Measurements from ENCODE around the gene CEACAM4. TPM values are rescaled to one million over a fixed set of nuclear protein-coding genes. Genes with fewer than 3 reads are reported as not detected.

Gene CEACAM4
- total and polyA plus RNA-seq, 2 donors (not counting 1 experiment from before 2014, with no cell fraction given), result 0.34 TPM; not detected in 1

- intact Hi-C loops (cut with micrococcal nuclease), result loop anchor here (1.0 to 10.0 kb wide), 3 partner anchors 54 to 306 kb away; partner anchors contain the start of gene HNRNPUL1
- Histone ChIP-seq H3K79me2 (ENCODE audit: control insufficient read depth, insufficient read depth, low read length) (peaks cover 55% of the 10 kb centered on the region), H3K36me3 (replicated peaks in 1 of 2; ENCODE audit: control extremely low read depth in 1 of 2, control insufficient read depth in 1 of 2, extremely low read depth in 1 of 2, insufficient read depth in 2 of 2, low read length in 1 of 2) (peaks cover 1 to 3% of the 10 kb centered on the region in 2 experiments), H3K4me2 (replicated peaks; ENCODE audit: low read depth, low read length, poor library complexity, severe bottlenecking) (no peak overlapping the region), H3K27ac (ENCODE audit: low read length in 2 of 2) (no peak overlapping the region), H3K4me3 (ENCODE audit: control extremely low read depth in 1 of 5, extremely low read depth in 1 of 5, insufficient read depth in 1 of 5, low read depth in 2 of 5, low read length in 4 of 5) (no peak overlapping the region), H2AFZ (ENCODE audit: insufficient read depth, low read depth, low read length, poor library complexity, severe bottlenecking) (no peak overlapping the region), H3K4me1 (ENCODE audit: control insufficient read depth in 2 of 2, insufficient read depth in 2 of 2, low read length in 2 of 2) (peaks cover 9 to 12% of the 10 kb centered on the region in 2 donors), H3K27me3 (replicated peaks in 1 of 4; ENCODE audit: control extremely low read depth in 1 of 4, control insufficient read depth in 3 of 4, insufficient read depth in 4 of 4, low read length in 3 of 4) (no peaks in the 10 kb centered on the region), H3K9ac (ENCODE audit: low read length) (no peak overlapping the region), H3K9me3 (ENCODE audit: control extremely low read depth in 1 of 3, control insufficient read depth in 2 of 3, insufficient read depth in 1 of 3, low read length in 2 of 3) (no peaks in the 10 kb centered on the region), H4K20me1 (ENCODE audit: control insufficient read depth, insufficient read depth, low read length, poor library complexity, severe bottlenecking) (peaks cover 23% of the 10 kb centered on the region)
- H3K27me3 Mint-ChIP-seq, result peaks cover under 1% of the 10 kb centered on the region
- no peak overlapping the region for H3K4me3 Mint-ChIP-seq
- peaks cover 11% of the 10 kb centered on the region for H3K4me1 Mint-ChIP-seq
- H3K9me3 Mint-ChIP-seq (ENCODE audit: insufficient read depth), result no peaks in the 10 kb centered on the region
- POLR2A ChIA-PET, result interaction anchor here (0.6 to 1.9 kb wide), 3 partner anchors 25 to 334 kb away, joined by 3 to 6 read pairs (median 5); no protein-coding TSS in a partner anchor
- ATAC-seq (ENCODE audit: low read depth), result peak; percentile 98
- no peak overlapping the region for H3K27ac Mint-ChIP-seq
- CTCF ChIA-PET, result interaction anchor here (0.6 to 18.0 kb wide), 27 partner anchors 9 to 444 kb away, joined by 3 to 549 read pairs (median 7); partner anchors contain the start of genes CCDC97, DMAC2, ERICH4 and HNRNPUL1
- peak; percentile 91 for TF ChIP-seq CTCF (IDR thresholded peaks at IDR 0.05)
- no peak for TF ChIP-seq EZH2 (IDR thresholded peaks at IDR 0.05; ENCODE audit: borderline replicate concordance, insufficient read depth, low read depth, low read length, poor library complexity, severe bottlenecking)
- peak; percentile 88 for DNase-seq
- WGBS (ENCODE audit: insufficient coverage), result 0% methylated on average over 4 of the region's 7 CpGs
These were observed 56.2 kb downstream of the CEACAM4 start for GRCh38 chr19:41570639-41571112.

- H3K27me3 Mint-ChIP-seq, result peaks cover 3% of the 10 kb centered on the region
- Histone ChIP-seq H3K27ac (ENCODE audit: low read length in 2 of 2) (no peak overlapping the region), H3K79me2 (ENCODE audit: control insufficient read depth, insufficient read depth, low read length) (peaks cover 58% of the 10 kb centered on the region), H3K9me3 (ENCODE audit: control extremely low read depth in 1 of 3, control insufficient read depth in 2 of 3, insufficient read depth in 1 of 3, low read length in 2 of 3) (no peaks in the 10 kb centered on the region), H3K4me1 (ENCODE audit: control insufficient read depth in 2 of 2, insufficient read depth in 2 of 2, low read length in 2 of 2) (peaks cover 11 to 13% of the 10 kb centered on the region in 2 donors), H3K9ac (ENCODE audit: low read length) (no peak overlapping the region), H3K4me2 (replicated peaks; ENCODE audit: low read depth, low read length, poor library complexity, severe bottlenecking) (no peak overlapping the region), H3K4me3 (ENCODE audit: control extremely low read depth in 1 of 5, extremely low read depth in 1 of 5, insufficient read depth in 1 of 5, low read depth in 2 of 5, low read length in 4 of 5) (no peak overlapping the region), H4K20me1 (ENCODE audit: control insufficient read depth, insufficient read depth, low read length, poor library complexity, severe bottlenecking) (peaks cover 23% of the 10 kb centered on the region), H2AFZ (ENCODE audit: insufficient read depth, low read depth, low read length, poor library complexity, severe bottlenecking) (no peak overlapping the region), H3K36me3 (replicated peaks in 1 of 2; ENCODE audit: control extremely low read depth in 1 of 2, control insufficient read depth in 1 of 2, extremely low read depth in 1 of 2, insufficient read depth in 2 of 2, low read length in 1 of 2) (peaks cover 1 to 3% of the 10 kb centered on the region in 2 experiments), H3K27me3 (replicated peaks in 1 of 4; ENCODE audit: control extremely low read depth in 1 of 4, control insufficient read depth in 3 of 4, insufficient read depth in 4 of 4, low read length in 3 of 4) (peaks cover 0 to 3% (median under 1%) of the 10 kb centered on the region in 4 experiments)
- POLR2A ChIA-PET, result interaction anchor here (0.6 to 1.9 kb wide), 3 partner anchors 24 to 334 kb away, joined by 3 to 6 read pairs (median 5); no protein-coding TSS in a partner anchor
- peaks cover 10% of the 10 kb centered on the region for H3K4me1 Mint-ChIP-seq
- no peak overlapping the region for H3K27ac Mint-ChIP-seq
- no peak overlapping the region for H3K4me3 Mint-ChIP-seq
- CTCF ChIA-PET, result interaction anchor here (0.8 to 18.0 kb wide), 25 partner anchors 8 to 443 kb away, joined by 3 to 549 read pairs (median 7); partner anchors contain the start of genes CCDC97, DMAC2, ERICH4 and HNRNPUL1
- no peak for ATAC-seq (ENCODE audit: low read depth)
- H3K9me3 Mint-ChIP-seq (ENCODE audit: insufficient read depth), result no peaks in the 10 kb centered on the region
- DNase-seq, result no peak
- 86% methylated on average over 2 of the region's 3 CpGs for WGBS (ENCODE audit: insufficient coverage)
- TF ChIP-seq EZH2 (IDR thresholded peaks at IDR 0.05; ENCODE audit: borderline replicate concordance, insufficient read depth, low read depth, low read length, poor library complexity, severe bottlenecking) (no peak), CTCF (IDR thresholded peaks at IDR 0.05) (no peak)
- intact Hi-C loops (cut with micrococcal nuclease), result loop anchor here (1.0 to 10.0 kb wide), 3 partner anchors 53 to 305 kb away; partner anchors contain the start of gene HNRNPUL1
These were observed 56.7 kb downstream of the CEACAM4 start for GRCh38 chr19:41570179-41570578.

Data from B cell (primary cell).